Measurements from ENCODE around the gene LRRTM4. TPM values are rescaled to one million over a fixed set of nuclear protein-coding genes. Genes with fewer than 3 reads are reported as not detected.

The LRRTM4 gene
- total RNA-seq, 1 experiment from 2014 or later: 0.23 TPM

DNA sequence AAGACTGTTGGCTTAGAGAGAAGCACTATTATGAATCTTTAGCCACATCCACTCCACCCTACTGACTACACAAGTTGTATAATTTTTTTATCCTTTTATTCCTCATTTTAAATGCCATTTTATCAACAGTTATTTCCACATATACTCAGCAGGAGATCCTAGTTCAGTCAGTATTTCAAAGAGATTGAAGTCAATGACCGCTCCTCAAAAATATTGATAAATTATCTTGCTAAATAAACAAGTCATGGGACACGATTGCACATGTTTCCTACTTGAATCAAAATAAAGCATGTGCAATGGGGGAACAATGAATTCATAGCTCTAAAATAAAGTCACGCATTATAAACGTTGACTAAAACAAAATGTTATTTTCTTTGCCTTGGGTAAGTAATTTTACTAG is 496.5 kb downstream of the LRRTM4 start:
- Histone ChIP-seq H3K4me3 (ENCODE audit: low read depth in 2 of 2, low read length in 2 of 2) (no peak overlapping the region), H3K4me1 (ENCODE audit: control insufficient read depth, insufficient read depth, low read length) (no peaks in the 10 kb centered on the region), H3K36me3 (ENCODE audit: control insufficient read depth, insufficient read depth, low read length) (no peaks in the 10 kb centered on the region), H3K27me3 (ENCODE audit: control insufficient read depth, insufficient read depth, low read length) (no peaks in the 10 kb centered on the region), H3K27ac (ENCODE audit: low read length) (no peak overlapping the region), H3K9me3 (ENCODE audit: control insufficient read depth, insufficient read depth, low read depth, low read length) (no peaks in the 10 kb centered on the region)
- POLR2A ChIA-PET: no interaction called here
- BruUV-seq (replicated peaks): no TSS peak
- TF ChIP-seq, protein P1, sequence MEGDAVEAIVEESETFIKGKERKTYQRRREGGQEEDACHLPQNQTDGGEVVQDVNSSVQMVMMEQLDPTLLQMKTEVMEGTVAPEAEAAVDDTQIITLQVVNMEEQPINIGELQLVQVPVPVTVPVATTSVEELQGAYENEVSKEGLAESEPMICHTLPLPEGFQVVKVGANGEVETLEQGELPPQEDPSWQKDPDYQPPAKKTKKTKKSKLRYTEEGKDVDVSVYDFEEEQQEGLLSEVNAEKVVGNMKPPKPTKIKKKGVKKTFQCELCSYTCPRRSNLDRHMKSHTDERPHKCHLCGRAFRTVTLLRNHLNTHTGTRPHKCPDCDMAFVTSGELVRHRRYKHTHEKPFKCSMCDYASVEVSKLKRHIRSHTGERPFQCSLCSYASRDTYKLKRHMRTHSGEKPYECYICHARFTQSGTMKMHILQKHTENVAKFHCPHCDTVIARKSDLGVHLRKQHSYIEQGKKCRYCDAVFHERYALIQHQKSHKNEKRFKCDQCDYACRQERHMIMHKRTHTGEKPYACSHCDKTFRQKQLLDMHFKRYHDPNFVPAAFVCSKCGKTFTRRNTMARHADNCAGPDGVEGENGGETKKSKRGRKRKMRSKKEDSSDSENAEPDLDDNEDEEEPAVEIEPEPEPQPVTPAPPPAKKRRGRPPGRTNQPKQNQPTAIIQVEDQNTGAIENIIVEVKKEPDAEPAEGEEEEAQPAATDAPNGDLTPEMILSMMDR (IDR thresholded peaks at IDR 0.05): no peak
- TF ChIP-seq TCF7L2 (IDR thresholded peaks at IDR 0.05; ENCODE audit: low read depth, low read length) (no peak), SIN3A (IDR thresholded peaks at IDR 0.05; ENCODE audit: borderline replicate concordance, insufficient read depth, low read depth, low read length) (no peak), POLR2AphosphoS5 (IDR thresholded peaks at IDR 0.05; ENCODE audit: low read depth, low read length) (no peak)
- TF ChIP-seq, protein P2, sequence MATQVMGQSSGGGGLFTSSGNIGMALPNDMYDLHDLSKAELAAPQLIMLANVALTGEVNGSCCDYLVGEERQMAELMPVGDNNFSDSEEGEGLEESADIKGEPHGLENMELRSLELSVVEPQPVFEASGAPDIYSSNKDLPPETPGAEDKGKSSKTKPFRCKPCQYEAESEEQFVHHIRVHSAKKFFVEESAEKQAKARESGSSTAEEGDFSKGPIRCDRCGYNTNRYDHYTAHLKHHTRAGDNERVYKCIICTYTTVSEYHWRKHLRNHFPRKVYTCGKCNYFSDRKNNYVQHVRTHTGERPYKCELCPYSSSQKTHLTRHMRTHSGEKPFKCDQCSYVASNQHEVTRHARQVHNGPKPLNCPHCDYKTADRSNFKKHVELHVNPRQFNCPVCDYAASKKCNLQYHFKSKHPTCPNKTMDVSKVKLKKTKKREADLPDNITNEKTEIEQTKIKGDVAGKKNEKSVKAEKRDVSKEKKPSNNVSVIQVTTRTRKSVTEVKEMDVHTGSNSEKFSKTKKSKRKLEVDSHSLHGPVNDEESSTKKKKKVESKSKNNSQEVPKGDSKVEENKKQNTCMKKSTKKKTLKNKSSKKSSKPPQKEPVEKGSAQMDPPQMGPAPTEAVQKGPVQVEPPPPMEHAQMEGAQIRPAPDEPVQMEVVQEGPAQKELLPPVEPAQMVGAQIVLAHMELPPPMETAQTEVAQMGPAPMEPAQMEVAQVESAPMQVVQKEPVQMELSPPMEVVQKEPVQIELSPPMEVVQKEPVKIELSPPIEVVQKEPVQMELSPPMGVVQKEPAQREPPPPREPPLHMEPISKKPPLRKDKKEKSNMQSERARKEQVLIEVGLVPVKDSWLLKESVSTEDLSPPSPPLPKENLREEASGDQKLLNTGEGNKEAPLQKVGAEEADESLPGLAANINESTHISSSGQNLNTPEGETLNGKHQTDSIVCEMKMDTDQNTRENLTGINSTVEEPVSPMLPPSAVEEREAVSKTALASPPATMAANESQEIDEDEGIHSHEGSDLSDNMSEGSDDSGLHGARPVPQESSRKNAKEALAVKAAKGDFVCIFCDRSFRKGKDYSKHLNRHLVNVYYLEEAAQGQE (IDR thresholded peaks at IDR 0.05; ENCODE audit: insufficient read depth in 1 of 2, low read depth in 2 of 2, low read length in 1 of 2): no peak
- in situ Hi-C loops (cut with HindIII; ENCODE audit: low pct_unique_long_range_greater_than_20kb, low sequenced_read_pairs): no loop called here
- ATAC-seq (no peak), DNase-seq (ENCODE audit: low read depth, low spot score) (no peak)
- intact Hi-C loops (cut with micrococcal nuclease; ENCODE audit: unreplicated experiment): no loop called here
- CTCF ChIA-PET: no interaction called here

DNA sequence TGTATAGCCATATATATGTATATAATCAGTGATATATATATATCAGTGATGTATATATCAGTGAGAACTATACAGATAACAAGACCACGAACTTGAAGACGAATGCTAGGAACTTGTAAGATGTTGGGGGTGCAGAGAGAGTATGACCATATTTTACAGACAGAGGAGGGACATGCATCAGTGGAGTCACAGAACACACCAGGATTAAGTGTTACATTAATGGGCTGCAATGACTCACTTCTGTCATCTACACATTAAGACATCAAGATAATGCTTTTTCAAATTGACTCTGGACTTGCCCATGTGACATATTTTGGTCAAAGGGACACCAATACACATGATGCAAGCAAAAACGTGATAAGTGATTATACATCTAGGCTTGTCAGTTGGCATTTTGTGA is 501.0 kb downstream of the LRRTM4 start:
- in situ Hi-C loops (cut with HindIII; ENCODE audit: low pct_unique_long_range_greater_than_20kb, low sequenced_read_pairs): no loop called here
- ATAC-seq (no peak), DNase-seq (ENCODE audit: low read depth, low spot score) (no peak)
- Histone ChIP-seq H3K4me1 (ENCODE audit: control insufficient read depth, insufficient read depth, low read length) (no peaks in the 10 kb centered on the region), H3K9me3 (ENCODE audit: control insufficient read depth, insufficient read depth, low read depth, low read length) (no peaks in the 10 kb centered on the region), H3K27ac (ENCODE audit: low read length) (no peak overlapping the region), H3K27me3 (ENCODE audit: control insufficient read depth, insufficient read depth, low read length) (no peaks in the 10 kb centered on the region), H3K36me3 (ENCODE audit: control insufficient read depth, insufficient read depth, low read length) (no peaks in the 10 kb centered on the region), H3K4me3 (ENCODE audit: low read depth in 2 of 2, low read length in 2 of 2) (no peak overlapping the region)
- no TSS peak for BruUV-seq (replicated peaks)
- TF ChIP-seq, protein P2 (IDR thresholded peaks at IDR 0.05; ENCODE audit: insufficient read depth in 1 of 2, low read depth in 2 of 2, low read length in 1 of 2): no peak
- TF ChIP-seq TCF7L2 (IDR thresholded peaks at IDR 0.05; ENCODE audit: low read depth, low read length): no peak
- no peak for TF ChIP-seq POLR2AphosphoS5 (IDR thresholded peaks at IDR 0.05; ENCODE audit: low read depth, low read length)
- TF ChIP-seq, protein P1 (IDR thresholded peaks at IDR 0.05): no peak
- TF ChIP-seq SIN3A (IDR thresholded peaks at IDR 0.05; ENCODE audit: borderline replicate concordance, insufficient read depth, low read depth, low read length): no peak
- intact Hi-C loops (cut with micrococcal nuclease; ENCODE audit: unreplicated experiment): no loop called here
- ChIA-PET POLR2A (no interaction called here), CTCF (no interaction called here)
